ENCODE measurements around the gene SF3B4. TPM values are rescaled to one million over a fixed set of nuclear protein-coding genes. Genes with fewer than 3 reads are reported as not detected.
"Not testable (repeated sequence)": the region's sequence is repeated elsewhere in the genome, so short reads cannot be mapped to it uniquely, and the experiment has no call there.

The SF3B4 gene
- total and polyA plus RNA-seq, 2 donors (not counting 1 experiment from before 2014, with no cell fraction given), result 22.6 to 60.1 TPM

DNA sequence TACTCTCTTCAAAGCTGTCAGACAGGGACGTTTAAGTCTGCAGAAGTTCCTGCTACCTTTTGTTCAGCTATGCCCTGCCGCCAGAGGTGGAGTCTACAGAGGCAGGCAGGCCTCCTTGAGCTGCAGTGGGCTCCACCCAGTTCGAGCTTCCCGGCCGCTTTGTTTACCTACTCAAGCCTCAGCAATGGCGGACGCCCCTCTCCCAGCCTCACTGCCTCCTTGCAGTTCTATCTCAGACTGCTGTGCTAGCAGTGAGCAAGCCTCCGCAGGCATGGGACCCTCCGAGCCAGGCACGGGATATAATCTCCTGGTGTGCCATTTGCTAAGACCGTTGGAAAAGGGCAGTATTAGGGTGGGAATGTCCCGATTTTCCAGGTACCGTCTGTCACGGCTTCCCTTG, 29.9 kb upstream of the SF3B4 start:
- H3K9ac ChIP-seq (ENCODE audit: low read length); H3K9me3 ChIP-seq (ENCODE audit: control extremely low read depth in 1 of 3, control insufficient read depth in 2 of 3, insufficient read depth in 1 of 3, low read length in 2 of 3); H3K36me3 ChIP-seq (replicated peaks in 1 of 2; ENCODE audit: control extremely low read depth in 1 of 2, control insufficient read depth in 1 of 2, extremely low read depth in 1 of 2, insufficient read depth in 2 of 2, low read length in 1 of 2); H2AFZ ChIP-seq (ENCODE audit: insufficient read depth, low read depth, low read length, poor library complexity, severe bottlenecking); DNase-seq; H3K4me3 Mint-ChIP-seq; intact Hi-C loops (cut with micrococcal nuclease); H3K4me1 ChIP-seq (ENCODE audit: control insufficient read depth in 2 of 2, insufficient read depth in 2 of 2, low read length in 2 of 2); H3K9me3 Mint-ChIP-seq (ENCODE audit: insufficient read depth); H3K27ac ChIP-seq (ENCODE audit: low read length in 2 of 2); H4K20me1 ChIP-seq (ENCODE audit: control insufficient read depth, insufficient read depth, low read length, poor library complexity, severe bottlenecking); ATAC-seq (ENCODE audit: low read depth); H3K4me2 ChIP-seq (replicated peaks; ENCODE audit: low read depth, low read length, poor library complexity, severe bottlenecking); H3K4me1 Mint-ChIP-seq; POLR2A ChIA-PET; H3K27ac Mint-ChIP-seq; H3K27me3 Mint-ChIP-seq; H3K27me3 ChIP-seq (replicated peaks in 1 of 4; ENCODE audit: control extremely low read depth in 1 of 4, control insufficient read depth in 3 of 4, insufficient read depth in 4 of 4, low read length in 3 of 4); H3K79me2 ChIP-seq (ENCODE audit: control insufficient read depth, insufficient read depth, low read length); H3K4me3 ChIP-seq (ENCODE audit: control extremely low read depth in 1 of 5, extremely low read depth in 1 of 5, insufficient read depth in 1 of 5, low read depth in 2 of 5, low read length in 4 of 5): not testable (repeated sequence)
- CTCF ChIA-PET, result interaction anchor here (0.8 kb wide), 1 partner anchor 15 kb away, joined by 5 read pairs; no protein-coding TSS in a partner anchor
- WGBS (ENCODE audit: insufficient coverage), result 98% methylated on average over 8 of the region's 14 CpGs

DNA sequence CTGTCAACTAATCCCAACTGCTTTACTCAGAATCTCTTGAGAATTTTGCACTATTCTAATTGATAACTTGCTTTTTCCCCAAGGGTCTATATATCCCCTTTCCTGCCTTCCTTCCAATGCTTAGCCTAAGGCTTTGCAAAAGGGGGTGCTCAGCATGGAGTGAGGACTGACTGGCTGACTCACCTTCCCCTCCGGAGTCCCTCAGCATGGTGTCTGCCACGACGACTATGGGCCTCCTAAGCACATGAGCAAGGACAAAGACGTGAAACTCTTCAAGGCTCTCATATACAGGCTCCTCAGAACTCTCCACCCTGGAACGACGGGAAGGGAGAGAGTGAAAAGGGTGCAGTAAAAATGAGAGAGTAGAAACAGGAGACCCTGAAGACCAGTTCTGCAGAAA, 22.3 kb upstream of the SF3B4 start:
- Histone ChIP-seq H3K4me3 (ENCODE audit: control extremely low read depth in 1 of 5, extremely low read depth in 1 of 5, insufficient read depth in 1 of 5, low read depth in 2 of 5, low read length in 4 of 5) (no peak overlapping the region), H4K20me1 (ENCODE audit: control insufficient read depth, insufficient read depth, low read length, poor library complexity, severe bottlenecking) (no peaks in the 10 kb centered on the region), H3K27ac (ENCODE audit: low read length in 2 of 2) (no peak overlapping the region), H3K4me2 (replicated peaks; ENCODE audit: low read depth, low read length, poor library complexity, severe bottlenecking) (no peak overlapping the region), H3K79me2 (ENCODE audit: control insufficient read depth, insufficient read depth, low read length) (no peaks in the 10 kb centered on the region), H2AFZ (ENCODE audit: insufficient read depth, low read depth, low read length, poor library complexity, severe bottlenecking) (no peak overlapping the region), H3K4me1 (ENCODE audit: control insufficient read depth in 2 of 2, insufficient read depth in 2 of 2, low read length in 2 of 2) (no peaks in the 10 kb centered on the region), H3K27me3 (replicated peaks in 1 of 4; ENCODE audit: control extremely low read depth in 1 of 4, control insufficient read depth in 3 of 4, insufficient read depth in 4 of 4, low read length in 3 of 4) (no peaks in the 10 kb centered on the region), H3K9ac (ENCODE audit: low read length) (no peak overlapping the region), H3K9me3 (ENCODE audit: control extremely low read depth in 1 of 3, control insufficient read depth in 2 of 3, insufficient read depth in 1 of 3, low read length in 2 of 3) (no peaks in the 10 kb centered on the region), H3K36me3 (replicated peaks in 1 of 2; ENCODE audit: control extremely low read depth in 1 of 2, control insufficient read depth in 1 of 2, extremely low read depth in 1 of 2, insufficient read depth in 2 of 2, low read length in 1 of 2) (no peaks in the 10 kb centered on the region)
- no peak for TF ChIP-seq EZH2 (IDR thresholded peaks at IDR 0.05; ENCODE audit: borderline replicate concordance, insufficient read depth, low read depth, low read length, poor library complexity, severe bottlenecking)
- TF ChIP-seq, protein P1, sequence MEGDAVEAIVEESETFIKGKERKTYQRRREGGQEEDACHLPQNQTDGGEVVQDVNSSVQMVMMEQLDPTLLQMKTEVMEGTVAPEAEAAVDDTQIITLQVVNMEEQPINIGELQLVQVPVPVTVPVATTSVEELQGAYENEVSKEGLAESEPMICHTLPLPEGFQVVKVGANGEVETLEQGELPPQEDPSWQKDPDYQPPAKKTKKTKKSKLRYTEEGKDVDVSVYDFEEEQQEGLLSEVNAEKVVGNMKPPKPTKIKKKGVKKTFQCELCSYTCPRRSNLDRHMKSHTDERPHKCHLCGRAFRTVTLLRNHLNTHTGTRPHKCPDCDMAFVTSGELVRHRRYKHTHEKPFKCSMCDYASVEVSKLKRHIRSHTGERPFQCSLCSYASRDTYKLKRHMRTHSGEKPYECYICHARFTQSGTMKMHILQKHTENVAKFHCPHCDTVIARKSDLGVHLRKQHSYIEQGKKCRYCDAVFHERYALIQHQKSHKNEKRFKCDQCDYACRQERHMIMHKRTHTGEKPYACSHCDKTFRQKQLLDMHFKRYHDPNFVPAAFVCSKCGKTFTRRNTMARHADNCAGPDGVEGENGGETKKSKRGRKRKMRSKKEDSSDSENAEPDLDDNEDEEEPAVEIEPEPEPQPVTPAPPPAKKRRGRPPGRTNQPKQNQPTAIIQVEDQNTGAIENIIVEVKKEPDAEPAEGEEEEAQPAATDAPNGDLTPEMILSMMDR (IDR thresholded peaks at IDR 0.05), result no peak
- intact Hi-C loops (cut with micrococcal nuclease), result no loop called here
- H3K27ac Mint-ChIP-seq, result no peak overlapping the region
- H3K4me3 Mint-ChIP-seq, result no peak overlapping the region
- ATAC-seq (ENCODE audit: low read depth) (no peak), DNase-seq (no peak)
- WGBS (ENCODE audit: insufficient coverage), result no CpG with 5 or more reads among the region's 6 CpGs
- no peaks in the 10 kb centered on the region for H3K9me3 Mint-ChIP-seq (ENCODE audit: insufficient read depth)
- H3K4me1 Mint-ChIP-seq, result no peaks in the 10 kb centered on the region
- ChIA-PET POLR2A (no interaction called here), CTCF (interaction anchor here (1.0 to 1.2 kb wide), 2 partner anchors 9 to 238 kb away, joined by 5 read pairs; no protein-coding TSS in a partner anchor)
- H3K27me3 Mint-ChIP-seq, result no peaks in the 10 kb centered on the region

Data from B cell (primary cell).